ENCODE results near the gene ORMDL2. TPM values are rescaled to one million over a fixed set of nuclear protein-coding genes. Genes with fewer than 3 reads are reported as not detected.
"Not testable (repeated sequence)": the region's sequence is repeated elsewhere in the genome, so short reads cannot be mapped to it uniquely, and the experiment has no call there.

The ORMDL2 gene
- total RNA-seq, 1 donor from 2014 or later, result 26.2 TPM

GRCh38 chr12:55828357-55828756 is 10.5 kb downstream of the ORMDL2 start:
- DNase-seq (ENCODE audit: low spot score), result no peak

- DNase-seq (ENCODE audit: low spot score), result no peak
These were observed 12.2 kb downstream of the ORMDL2 start for GRCh38 chr12:55829967-55830600.

GRCh38 chr12:55830601-55831446 is 13.0 kb downstream of the ORMDL2 start:
- DNase-seq (ENCODE audit: low spot score), result peak; percentile 83

GRCh38 chr12:55831447-55831815 is 13.6 kb downstream of the ORMDL2 start:
- peak; percentile 52 for DNase-seq (ENCODE audit: low spot score)

GRCh38 chr12:55833056-55833455 is 15.2 kb downstream of the ORMDL2 start:
- DNase-seq (ENCODE audit: low spot score), result no peak

GRCh38 chr12:55834400-55834799 is 16.6 kb downstream of the ORMDL2 start:
- not testable (repeated sequence) for DNase-seq (ENCODE audit: low spot score)

GRCh38 chr12:55838361-55838760 is 20.5 kb downstream of the ORMDL2 start:
- DNase-seq (ENCODE audit: low spot score), result no peak

- DNase-seq (ENCODE audit: low spot score), result no peak
These were observed 21.7 kb downstream of the ORMDL2 start for GRCh38 chr12:55839345-55840140.

- DNase-seq (ENCODE audit: low spot score), result no peak
These were observed 22.9 kb downstream of the ORMDL2 start for GRCh38 chr12:55840581-55841351.

- peak; percentile 83 for DNase-seq (ENCODE audit: low spot score)
These were observed 25.0 kb downstream of the ORMDL2 start, which contains the start of gene MMP19 for GRCh38 chr12:55842681-55843429. Gene MMP19 (minus strand): TSS chr12:55842936. CDS start chr12:55842830, 106 bp downstream.

GRCh38 chr12:55843431-55843830 is 25.6 kb downstream of the ORMDL2 start:
- no peak for DNase-seq (ENCODE audit: low spot score)

- DNase-seq (ENCODE audit: low spot score), result no peak
These were observed 27.1 kb downstream of the ORMDL2 start for GRCh38 chr12:55844961-55845360.

- no peak for DNase-seq (ENCODE audit: low spot score)
These were observed 27.5 kb downstream of the ORMDL2 start for GRCh38 chr12:55845361-55845760.

- DNase-seq (ENCODE audit: low spot score), result peak; percentile 60
These were observed 28.1 kb downstream of the ORMDL2 start for GRCh38 chr12:55845785-55846496.

- no peak for DNase-seq (ENCODE audit: low spot score)
These were observed 29.2 kb downstream of the ORMDL2 start for GRCh38 chr12:55847033-55847432.

GRCh38 chr12:55847603-55848291 is 29.9 kb downstream of the ORMDL2 start:
- DNase-seq (ENCODE audit: low spot score), result peak; percentile 96

GRCh38 chr12:55849616-55850343 is 31.9 kb downstream of the ORMDL2 start:
- DNase-seq (ENCODE audit: low spot score), result no peak

GRCh38 chr12:55850401-55850800 is 32.6 kb downstream of the ORMDL2 start:
- DNase-seq (ENCODE audit: low spot score), result no peak

GRCh38 chr12:55850893-55851292 is 33.1 kb downstream of the ORMDL2 start:
- DNase-seq (ENCODE audit: low spot score), result peak; percentile 43
